Esophagus muscularis mucosa (tissue), 4 donors: ENCODE data around the gene UBE2E2. TPM values are rescaled to one million over a fixed set of nuclear protein-coding genes. Genes with fewer than 3 reads are reported as not detected.

Experiments
- DNase-seq: peaks from one replicate; pipeline ENCODE4 v3.0.0-alpha.2; 2017; ENCODE audit errors: extremely low spot score
- H3K27ac ChIP-seq, 4 donors: fragments of 200-600 bp; sonication (generic); replicated peaks in 1 of 4; 1 replicate in 3 of 4; 2 replicates in 1 of 4; pipeline ENCODE4 v1.5.1; 2016 to 2019; ENCODE audit warnings: mild to moderate bottlenecking in 1 of 4
- H3K27me3 ChIP-seq, 4 donors: fragments of 200-600 bp; sonication (generic); one replicate each; pipeline versions ENCODE4 v1.5.1 to v1.6.0; 2016 to 2019
- H3K36me3 ChIP-seq, 4 donors: fragments of 200-600 bp; sonication (generic); one replicate each; pipeline ENCODE4 v1.5.1; 2016 to 2019
- H3K4me1 ChIP-seq, 4 donors: fragments of 200-600 bp; sonication (generic); one replicate each; pipeline ENCODE4 v1.5.1; 2016 to 2019
- H3K4me3 ChIP-seq, 4 donors: fragments of 200-600 bp; sonication (generic); 1 replicate in 2 of 4; 2 replicates in 2 of 4; pipeline ENCODE4 v1.5.1; 2016 to 2019; ENCODE audit warnings: mild to moderate bottlenecking in 4 of 4, moderate library complexity in 1 of 4
- H3K9me3 ChIP-seq, 4 donors: fragments of 200-600 bp; sonication (generic); 1 replicate in 3 of 4; 2 replicates in 1 of 4; pipeline ENCODE4 v1.5.1; 2016 to 2019
- EP300 ChIP-seq: sonication (generic); formaldehyde crosslinking; IDR thresholded peaks from one replicate; pipeline ENCODE4 v1.6.1; 2017; ENCODE audit warnings: antibody characterized with exemption
- POLR2A ChIP-seq: fragments of 450-650 bp; IDR thresholded peaks from one replicate; pipeline ENCODE4 v1.6.1; 2017; ENCODE audit warnings: antibody characterized with exemption, moderate library complexity, mild to moderate bottlenecking, low read depth
- POLR2AphosphoS5 ChIP-seq, 2 donors: sonication (generic); formaldehyde crosslinking; IDR thresholded peaks; one replicate each; pipeline ENCODE4 v1.6.1; 2017; ENCODE audit warnings: antibody characterized with exemption in 2 of 2
- WGBS: methylation state at CpG from one replicate; pipeline ENCODE4 v1.1.5; 2018; 5-methylcytosine and 5-hydroxymethylcytosine counted together
- intact Hi-C: fragments of 100-400 bp; cut with DNase I; formaldehyde crosslinking; loops from one replicate; pipeline ENCODE4 v1.15.1; 2023
- total RNA-seq, 4 donors: library from RNA; depleted of rRNA; stranded (reverse); fragments of >200 nt; gene quantifications; one replicate each; pipeline versions ENCODE4 v1.1.0 to v1.2.1, GENCODE V29; 2016
- TF ChIP-seq, protein P1 (sequence below), 3 experiments: fragments of 200-600 bp in 2 of 3; fragments of 450-650 bp in 1 of 3; sonication (generic) in 2 of 3; IDR thresholded peaks; one replicate each; pipeline ENCODE4 v1.5.1; 2017 to 2019; ENCODE audit warnings: antibody characterized with exemption in 3 of 3, mild to moderate bottlenecking in 2 of 3, moderate library complexity in 1 of 3

UBE2E2 gene
- total RNA-seq, 4 donors from 2014 or later = 53.5 to 143 (median 90.3) TPM

DNA sequence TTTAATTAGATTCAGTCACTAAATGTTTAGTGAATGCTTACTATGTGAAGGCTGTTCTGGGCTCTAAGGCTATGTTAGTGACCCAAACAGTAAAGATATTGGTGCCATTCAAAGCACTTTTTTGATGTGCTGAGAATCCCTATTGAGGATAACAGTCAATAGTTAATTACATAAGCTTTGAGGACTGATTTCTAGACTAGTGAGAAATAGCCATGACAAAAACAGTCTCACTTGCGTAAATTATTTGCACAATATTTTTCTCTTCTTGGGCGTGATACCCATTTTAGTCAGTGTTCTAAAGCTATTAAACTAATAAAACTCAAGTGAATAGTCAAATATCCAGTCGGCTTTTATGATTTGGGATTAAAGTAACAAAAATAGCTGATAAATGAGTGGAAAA lies 74.6 kb downstream of the UBE2E2 start:
- peaks cover 0 to 23% (median 8%) of the 10 kb centered on the region in 4 donors for H3K4me1 ChIP-seq
- no peaks in the 10 kb centered on the region for H3K9me3 ChIP-seq
- DNase-seq = no peak
- no peaks in the 10 kb centered on the region for H3K27me3 ChIP-seq
- TF ChIP-seq, protein P1, sequence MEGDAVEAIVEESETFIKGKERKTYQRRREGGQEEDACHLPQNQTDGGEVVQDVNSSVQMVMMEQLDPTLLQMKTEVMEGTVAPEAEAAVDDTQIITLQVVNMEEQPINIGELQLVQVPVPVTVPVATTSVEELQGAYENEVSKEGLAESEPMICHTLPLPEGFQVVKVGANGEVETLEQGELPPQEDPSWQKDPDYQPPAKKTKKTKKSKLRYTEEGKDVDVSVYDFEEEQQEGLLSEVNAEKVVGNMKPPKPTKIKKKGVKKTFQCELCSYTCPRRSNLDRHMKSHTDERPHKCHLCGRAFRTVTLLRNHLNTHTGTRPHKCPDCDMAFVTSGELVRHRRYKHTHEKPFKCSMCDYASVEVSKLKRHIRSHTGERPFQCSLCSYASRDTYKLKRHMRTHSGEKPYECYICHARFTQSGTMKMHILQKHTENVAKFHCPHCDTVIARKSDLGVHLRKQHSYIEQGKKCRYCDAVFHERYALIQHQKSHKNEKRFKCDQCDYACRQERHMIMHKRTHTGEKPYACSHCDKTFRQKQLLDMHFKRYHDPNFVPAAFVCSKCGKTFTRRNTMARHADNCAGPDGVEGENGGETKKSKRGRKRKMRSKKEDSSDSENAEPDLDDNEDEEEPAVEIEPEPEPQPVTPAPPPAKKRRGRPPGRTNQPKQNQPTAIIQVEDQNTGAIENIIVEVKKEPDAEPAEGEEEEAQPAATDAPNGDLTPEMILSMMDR (IDR thresholded peaks at IDR 0.05) = no peak
- TF ChIP-seq EP300 (no peak), POLR2AphosphoS5 (IDR thresholded peaks at IDR 0.05) (no peak), POLR2A (no peak)
- no peak overlapping the region for H3K27ac ChIP-seq
- H3K36me3 ChIP-seq = no peaks in the 10 kb centered on the region
- WGBS = 91% methylated on average over 3 of the region's 3 CpGs
- no peak overlapping the region for H3K4me3 ChIP-seq
- intact Hi-C loops = no loop called here

DNA sequence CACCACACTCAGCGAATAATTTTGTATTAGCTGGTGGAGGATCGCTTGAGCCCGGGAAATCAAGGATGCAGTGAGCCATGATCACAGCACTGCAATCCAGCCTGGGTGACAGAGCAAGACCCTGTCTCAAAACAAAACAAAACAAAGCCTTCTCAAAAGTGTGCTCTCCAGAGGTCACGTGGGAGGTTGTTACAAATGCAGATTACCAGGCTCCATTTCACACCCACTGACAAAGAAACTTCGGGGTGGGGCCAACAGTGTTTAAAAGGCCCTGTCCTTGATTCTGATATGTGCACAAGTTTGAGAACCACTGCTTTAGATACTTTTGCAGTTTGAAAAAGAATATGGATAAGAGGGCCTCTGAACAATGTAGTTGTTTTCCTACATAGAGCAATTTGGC lies 80.5 kb downstream of the UBE2E2 start:
- H3K36me3 ChIP-seq = no peaks in the 10 kb centered on the region
- H3K4me3 ChIP-seq = no peak overlapping the region
- H3K4me1 ChIP-seq = peaks cover 0 to 5% (median under 1%) of the 10 kb centered on the region in 4 donors
- TF ChIP-seq POLR2AphosphoS5 (IDR thresholded peaks at IDR 0.05) (no peak), POLR2A (no peak), EP300 (no peak)
- TF ChIP-seq, protein P1 (IDR thresholded peaks at IDR 0.05) = no peak
- H3K27me3 ChIP-seq = no peaks in the 10 kb centered on the region
- no peak for DNase-seq
- 93% methylated on average over 5 of the region's 5 CpGs for WGBS
- intact Hi-C loops = no loop called here
- H3K27ac ChIP-seq = no peak overlapping the region
- peaks cover 0 to 11% (median 5%) of the 10 kb centered on the region in 4 donors for H3K9me3 ChIP-seq

DNA sequence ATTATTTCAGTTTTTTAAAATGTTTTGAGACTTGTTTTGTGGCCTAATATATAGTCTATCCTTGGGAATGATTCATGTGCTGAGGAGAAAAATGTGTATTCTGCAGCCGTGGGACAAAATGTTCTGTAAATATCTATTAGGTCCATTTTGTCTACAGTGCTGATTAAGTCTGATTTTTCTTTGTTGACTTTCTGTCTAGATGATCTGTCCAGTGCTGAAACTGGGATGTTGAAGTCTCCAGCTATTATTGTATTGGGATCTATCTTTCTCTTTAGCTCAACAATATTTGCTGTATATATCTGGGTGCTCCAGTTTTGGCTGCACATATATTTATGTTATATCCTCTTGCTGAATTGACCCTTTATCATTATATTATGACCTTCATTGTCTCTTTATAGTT lies 85.2 kb downstream of the UBE2E2 start:
- no peak for TF ChIP-seq POLR2A
- TF ChIP-seq, protein P1 (IDR thresholded peaks at IDR 0.05) = no peak
- no peak for TF ChIP-seq EP300
- TF ChIP-seq POLR2AphosphoS5 (IDR thresholded peaks at IDR 0.05) = no peak
- Histone ChIP-seq H3K4me1 (peaks cover 0 to 7% (median 0%) of the 10 kb centered on the region in 4 donors), H3K4me3 (no peak overlapping the region), H3K9me3 (peaks cover 0 to 11% (median 5%) of the 10 kb centered on the region in 4 donors), H3K27ac (no peak overlapping the region), H3K27me3 (no peaks in the 10 kb centered on the region), H3K36me3 (no peaks in the 10 kb centered on the region)
- no peak for DNase-seq
- intact Hi-C loops = no loop called here
- WGBS = 59% methylated on average over 1 of the region's 1 CpG

DNA sequence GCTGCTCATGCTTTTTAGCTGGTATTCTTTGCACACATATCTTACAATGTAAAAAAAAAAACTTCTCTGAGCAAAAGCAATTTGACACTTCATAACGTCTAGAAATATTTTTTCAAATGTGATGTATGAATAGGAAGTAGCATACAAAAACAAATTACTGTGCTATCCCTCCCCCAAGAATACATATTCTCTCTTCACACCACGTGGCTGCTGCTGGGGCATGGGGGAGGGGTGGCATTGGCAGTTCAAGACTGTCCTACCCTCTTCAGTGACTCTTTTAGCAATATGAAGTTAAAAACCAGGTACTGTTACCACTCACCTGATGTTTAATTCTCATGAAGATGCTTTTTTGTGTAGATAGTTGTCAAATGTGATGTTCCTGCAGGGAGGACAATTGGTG lies 85.6 kb downstream of the UBE2E2 start:
- intact Hi-C loops = no loop called here
- no peak overlapping the region for H3K4me3 ChIP-seq
- H3K27me3 ChIP-seq = no peaks in the 10 kb centered on the region
- no peaks in the 10 kb centered on the region for H3K36me3 ChIP-seq
- DNase-seq = no peak
- peaks cover 0 to 11% (median 5%) of the 10 kb centered on the region in 4 donors for H3K9me3 ChIP-seq
- TF ChIP-seq EP300 (no peak), POLR2A (no peak), POLR2AphosphoS5 (IDR thresholded peaks at IDR 0.05) (no peak)
- TF ChIP-seq, protein P1 (IDR thresholded peaks at IDR 0.05) = no peak
- no peak overlapping the region for H3K27ac ChIP-seq
- peaks cover 0 to 7% (median 2%) of the 10 kb centered on the region in 4 donors for H3K4me1 ChIP-seq
- 42% methylated on average over 2 of the region's 2 CpGs for WGBS

DNA sequence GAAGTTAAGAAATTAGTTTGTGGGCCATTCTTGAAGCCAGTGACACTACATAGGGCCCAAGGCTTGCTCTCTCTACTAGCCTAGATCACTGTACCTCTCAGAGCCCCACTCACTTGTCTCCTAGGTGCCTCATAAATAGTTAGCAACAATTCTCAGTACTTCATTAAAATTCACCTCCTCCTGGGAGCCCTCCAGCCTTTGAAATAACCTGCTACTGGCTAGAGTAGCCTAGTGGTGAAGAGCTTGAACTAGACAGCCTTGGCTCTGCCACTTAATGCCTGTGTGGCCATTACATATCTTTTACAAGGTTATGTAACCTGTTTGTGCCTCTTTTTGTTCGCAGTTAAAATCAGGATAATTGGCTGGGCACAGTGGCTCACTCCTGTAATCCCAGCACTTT lies 89.3 kb downstream of the UBE2E2 start:
- no peak for DNase-seq
- Histone ChIP-seq H3K27ac (no peak overlapping the region), H3K9me3 (no peaks in the 10 kb centered on the region), H3K36me3 (no peaks in the 10 kb centered on the region), H3K4me3 (no peak overlapping the region), H3K27me3 (no peaks in the 10 kb centered on the region), H3K4me1 (peaks cover 0 to 7% (median 2%) of the 10 kb centered on the region in 4 donors)
- intact Hi-C loops = no loop called here
- no peak for TF ChIP-seq EP300
- TF ChIP-seq, protein P1 (IDR thresholded peaks at IDR 0.05) = no peak
- TF ChIP-seq POLR2A = no peak
- TF ChIP-seq POLR2AphosphoS5 (IDR thresholded peaks at IDR 0.05) = no peak
- 100% methylated on average over 1 of the region's 1 CpG for WGBS
